Neuron (in vitro differentiated cells): ENCODE results near the gene ASXL1.

Source experiments
- H2AFZ ChIP-seq: one replicate; pipeline ENCODE4 v1.6.1; 2013; ENCODE audit warnings: low read depth, mild to moderate bottlenecking, inconsistent platforms, low read length, moderate library complexity
- H3K27me3 ChIP-seq: one replicate; pipeline ENCODE4 v1.6.1; 2013; ENCODE audit warnings: low read length; ENCODE audit not compliant: insufficient read depth
- H3K36me3 ChIP-seq: one replicate; pipeline ENCODE4 v1.6.1; 2013; ENCODE audit warnings: low read length; ENCODE audit not compliant: insufficient read depth
- H3K4me1 ChIP-seq: one replicate; pipeline ENCODE4 v1.6.1; 2013; ENCODE audit warnings: low read length; ENCODE audit not compliant: insufficient read depth
- H3K4me3 ChIP-seq: 2 replicates; pipeline ENCODE4 v1.5.1; 2013; ENCODE audit warnings: mild to moderate bottlenecking, low read length, moderate library complexity
- H3K9me3 ChIP-seq: one replicate; pipeline ENCODE4 v1.6.1; 2013; ENCODE audit warnings: low read length

Gene ASXL1

GRCh38 chr20:32470025-32470861, 112.1 kb downstream of the ASXL1 start:
- peaks cover 45% of the 10 kb centered on the region for H3K4me1 ChIP-seq

GRCh38 chr20:32470940-32471339, 112.8 kb downstream of the ASXL1 start:
- Histone ChIP-seq H3K4me3 (no peak overlapping the region), H3K4me1 (peaks cover 48% of the 10 kb centered on the region), H2AFZ (no peak overlapping the region), H3K36me3 (peaks cover 38% of the 10 kb centered on the region), H3K9me3 (no peaks in the 10 kb centered on the region), H3K27me3 (no peaks in the 10 kb centered on the region)

More at GRCh38 chr20:32470025-32470861, 112.1 kb downstream of the ASXL1 start:
- H3K36me3 ChIP-seq, result peaks cover 43% of the 10 kb centered on the region
- H2AFZ ChIP-seq, result no peak overlapping the region
- H3K4me3 ChIP-seq, result no peak overlapping the region
- no peaks in the 10 kb centered on the region for H3K9me3 ChIP-seq
- no peaks in the 10 kb centered on the region for H3K27me3 ChIP-seq

- Histone ChIP-seq H3K4me3 (no peak overlapping the region), H3K27me3 (no peaks in the 10 kb centered on the region), H3K36me3 (peaks cover 35% of the 10 kb centered on the region), H3K9me3 (no peaks in the 10 kb centered on the region), H3K4me1 (peaks cover 50% of the 10 kb centered on the region), H2AFZ (no peak overlapping the region)
Observed at GRCh38 chr20:32472581-32473207, 114.6 kb downstream of the ASXL1 start.

GRCh38 chr20:32473231-32474008, 115.3 kb downstream of the ASXL1 start:
- peaks cover 35% of the 10 kb centered on the region for H3K36me3 ChIP-seq
- no peak overlapping the region for H2AFZ ChIP-seq
- H3K4me3 ChIP-seq, result peak overlapping the region; percentile 48
- no peaks in the 10 kb centered on the region for H3K27me3 ChIP-seq
- H3K4me1 ChIP-seq, result peaks cover 50% of the 10 kb centered on the region
- no peaks in the 10 kb centered on the region for H3K9me3 ChIP-seq

- H3K4me3 ChIP-seq, result peak overlapping the region; percentile 48
- H3K4me1 ChIP-seq, result peaks cover 55% of the 10 kb centered on the region
- H3K9me3 ChIP-seq, result no peaks in the 10 kb centered on the region
- no peaks in the 10 kb centered on the region for H3K27me3 ChIP-seq
- H3K36me3 ChIP-seq, result peaks cover 35% of the 10 kb centered on the region
- H2AFZ ChIP-seq, result no peak overlapping the region
Observed at GRCh38 chr20:32474009-32474716, 116.0 kb downstream of the ASXL1 start.

- H2AFZ ChIP-seq, result no peak overlapping the region
- peaks cover 58% of the 10 kb centered on the region for H3K4me1 ChIP-seq
- peaks cover 35% of the 10 kb centered on the region for H3K36me3 ChIP-seq
- peak overlapping the region; percentile 48 for H3K4me3 ChIP-seq
- H3K27me3 ChIP-seq, result no peaks in the 10 kb centered on the region
- H3K9me3 ChIP-seq, result no peaks in the 10 kb centered on the region
Observed at GRCh38 chr20:32474717-32474966, 116.5 kb downstream of the ASXL1 start.

- peak overlapping the region; percentile 48 for H3K4me3 ChIP-seq
- H3K27me3 ChIP-seq, result no peaks in the 10 kb centered on the region
- H3K36me3 ChIP-seq, result peaks cover 31% of the 10 kb centered on the region
- peaks cover 62% of the 10 kb centered on the region for H3K4me1 ChIP-seq
- no peaks in the 10 kb centered on the region for H3K9me3 ChIP-seq
- H2AFZ ChIP-seq, result no peak overlapping the region
Observed at GRCh38 chr20:32474967-32475811, 117.1 kb downstream of the ASXL1 start.

GRCh38 chr20:32476684-32477593, 118.8 kb downstream of the ASXL1 start:
- no peaks in the 10 kb centered on the region for H3K9me3 ChIP-seq
- H3K27me3 ChIP-seq, result no peaks in the 10 kb centered on the region
- H3K4me1 ChIP-seq, result peaks cover 79% of the 10 kb centered on the region
- no peak overlapping the region for H3K4me3 ChIP-seq
- H2AFZ ChIP-seq, result no peak overlapping the region
- peaks cover 15% of the 10 kb centered on the region for H3K36me3 ChIP-seq

GRCh38 chr20:32477594-32478512, 119.7 kb downstream of the ASXL1 start:
- H3K4me1 ChIP-seq, result peaks cover 78% of the 10 kb centered on the region

GRCh38 chr20:32478576-32478975, 120.4 kb downstream of the ASXL1 start:
- Histone ChIP-seq H2AFZ (no peak overlapping the region), H3K9me3 (no peaks in the 10 kb centered on the region), H3K36me3 (peaks cover 2% of the 10 kb centered on the region), H3K4me3 (no peak overlapping the region), H3K4me1 (peaks cover 71% of the 10 kb centered on the region), H3K27me3 (no peaks in the 10 kb centered on the region)

More at GRCh38 chr20:32477594-32478512, 119.7 kb downstream of the ASXL1 start:
- no peaks in the 10 kb centered on the region for H3K9me3 ChIP-seq
- H3K36me3 ChIP-seq, result peaks cover 7% of the 10 kb centered on the region
- H3K4me3 ChIP-seq, result no peak overlapping the region
- no peaks in the 10 kb centered on the region for H3K27me3 ChIP-seq
- H2AFZ ChIP-seq, result no peak overlapping the region

GRCh38 chr20:32479012-32479411, 120.9 kb downstream of the ASXL1 start:
- no peak overlapping the region for H2AFZ ChIP-seq
- H3K36me3 ChIP-seq, result no peaks in the 10 kb centered on the region
- H3K9me3 ChIP-seq, result no peaks in the 10 kb centered on the region
- peaks cover 67% of the 10 kb centered on the region for H3K4me1 ChIP-seq
- H3K27me3 ChIP-seq, result no peaks in the 10 kb centered on the region
- no peak overlapping the region for H3K4me3 ChIP-seq
